ENCODE results near the gene NRL.

DNA sequence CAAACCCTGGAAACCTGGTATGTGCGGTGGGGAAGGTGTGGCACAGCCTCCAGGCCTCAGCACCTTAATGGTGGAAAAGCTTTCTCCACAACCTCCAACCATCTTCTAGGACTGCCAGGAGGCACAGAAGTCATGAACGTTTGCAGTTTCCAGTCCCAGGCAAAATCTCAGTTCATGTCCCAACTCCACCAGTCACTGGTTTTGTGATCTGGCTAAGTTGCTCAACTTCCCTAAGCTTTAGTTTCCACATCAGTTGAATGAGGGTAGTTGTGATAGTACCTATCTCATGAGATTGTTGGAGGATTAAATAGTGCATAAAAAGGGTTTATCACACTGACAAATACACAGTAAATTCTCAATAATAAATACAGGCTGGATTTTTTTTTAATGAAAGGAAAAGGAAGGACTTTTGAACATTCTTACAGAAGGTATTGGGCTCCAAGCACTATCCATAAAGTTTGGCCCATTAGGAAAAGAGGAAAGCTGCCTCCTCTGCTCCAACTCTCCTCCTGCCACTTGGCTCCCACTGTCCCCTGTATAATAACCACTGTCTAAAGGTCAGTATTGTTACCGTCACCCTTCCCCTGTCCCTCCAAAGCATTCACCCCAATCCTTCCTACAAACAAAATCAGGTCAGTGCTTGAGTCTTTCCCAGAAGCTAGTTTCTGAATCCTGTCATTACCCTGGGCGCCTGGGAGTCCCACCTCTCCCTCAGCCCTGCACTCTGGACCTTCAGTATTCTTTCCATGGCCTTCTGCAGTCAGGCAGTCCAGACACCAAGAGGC lies 14.4 kb downstream of the NRL start:
- TF ChIP-seq, protein P1, sequence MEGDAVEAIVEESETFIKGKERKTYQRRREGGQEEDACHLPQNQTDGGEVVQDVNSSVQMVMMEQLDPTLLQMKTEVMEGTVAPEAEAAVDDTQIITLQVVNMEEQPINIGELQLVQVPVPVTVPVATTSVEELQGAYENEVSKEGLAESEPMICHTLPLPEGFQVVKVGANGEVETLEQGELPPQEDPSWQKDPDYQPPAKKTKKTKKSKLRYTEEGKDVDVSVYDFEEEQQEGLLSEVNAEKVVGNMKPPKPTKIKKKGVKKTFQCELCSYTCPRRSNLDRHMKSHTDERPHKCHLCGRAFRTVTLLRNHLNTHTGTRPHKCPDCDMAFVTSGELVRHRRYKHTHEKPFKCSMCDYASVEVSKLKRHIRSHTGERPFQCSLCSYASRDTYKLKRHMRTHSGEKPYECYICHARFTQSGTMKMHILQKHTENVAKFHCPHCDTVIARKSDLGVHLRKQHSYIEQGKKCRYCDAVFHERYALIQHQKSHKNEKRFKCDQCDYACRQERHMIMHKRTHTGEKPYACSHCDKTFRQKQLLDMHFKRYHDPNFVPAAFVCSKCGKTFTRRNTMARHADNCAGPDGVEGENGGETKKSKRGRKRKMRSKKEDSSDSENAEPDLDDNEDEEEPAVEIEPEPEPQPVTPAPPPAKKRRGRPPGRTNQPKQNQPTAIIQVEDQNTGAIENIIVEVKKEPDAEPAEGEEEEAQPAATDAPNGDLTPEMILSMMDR (IDR thresholded peaks at IDR 0.05; ENCODE audit: extremely low read depth in 1 of 2, insufficient read depth in 1 of 2, low read depth in 1 of 2, low read length in 2 of 2): no peak
- TF ChIP-seq POLR2AphosphoS5 (IDR thresholded peaks at IDR 0.05; ENCODE audit: insufficient read depth, low read depth, low read length) (no peak), EZH2 (IDR thresholded peaks at IDR 0.05; ENCODE audit: borderline replicate concordance, low read depth, low read length, severe bottlenecking) (no peak), POLR2A (IDR thresholded peaks at IDR 0.05; ENCODE audit: low read depth, low read length) (no peak)

Measured in endothelial cell of umbilical vein (primary cell).